ENCODE measurements around the gene ZC3H10. TPM values are rescaled to one million over a fixed set of nuclear protein-coding genes. Genes with fewer than 3 reads are reported as not detected.

ZC3H10 gene
- total and polyA plus RNA-seq, 3 experiments from 2014 or later: 3.2 to 9.0 (median 8.1) TPM

DNA sequence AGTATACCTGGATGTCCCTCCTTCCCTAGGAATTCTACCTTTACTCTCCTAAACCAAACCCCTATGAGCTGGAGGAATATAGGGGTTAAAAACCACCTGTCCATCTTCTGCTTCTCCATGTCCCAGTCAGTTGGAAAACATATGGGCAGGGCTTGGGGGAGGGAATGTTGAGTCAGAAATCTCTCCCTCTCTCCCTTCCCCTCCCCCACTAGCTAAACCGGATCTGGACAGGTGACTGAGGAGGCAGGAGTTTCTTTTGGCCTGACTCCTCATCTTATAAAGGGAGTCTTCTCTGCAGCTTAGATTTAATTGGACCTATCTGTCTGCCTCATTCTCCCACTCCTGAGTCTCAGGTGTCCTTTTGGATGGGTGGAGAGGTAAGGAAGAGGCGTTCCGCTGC lies 32.0 kb upstream of the ZC3H10 start:
- DNase-seq: no peak
- Histone ChIP-seq H3K36me3 (ENCODE audit: insufficient read depth, low read length) (no peaks in the 10 kb centered on the region), H3K4me1 (ENCODE audit: insufficient read depth, low read length) (no peaks in the 10 kb centered on the region), H3K27me3 (ENCODE audit: insufficient read depth, low read length, poor library complexity, severe bottlenecking) (peaks cover 1% of the 10 kb centered on the region), H3K4me3 (ENCODE audit: low read length) (no peak overlapping the region), H3K9me3 (ENCODE audit: low read length) (no peaks in the 10 kb centered on the region), H3K27ac (ENCODE audit: low read depth, low read length) (no peak overlapping the region)
- Mint-ChIP-seq H3K4me3 (no peak overlapping the region), H3K27me3 (peaks cover 7 to 11% of the 10 kb centered on the region in 2 donors), H3K36me3 (no peaks in the 10 kb centered on the region), H3K4me1 (peaks cover 0 to under 1% (median 0%) of the 10 kb centered on the region in 3 donors), H3K9me3 (no peaks in the 10 kb centered on the region), H3K27ac (peak overlapping the region in 1 of 8 donors; percentile 30)
- ChIA-PET CTCF (interaction anchor here (0.8 to 3.0 kb wide), 9 partner anchors 9 to 274 kb away, joined by 3 to 15 read pairs (median 4); partner anchors contain the start of genes ESYT1, RPL41, SMARCC2 and STAT2), POLR2A (no interaction called here)

DNA sequence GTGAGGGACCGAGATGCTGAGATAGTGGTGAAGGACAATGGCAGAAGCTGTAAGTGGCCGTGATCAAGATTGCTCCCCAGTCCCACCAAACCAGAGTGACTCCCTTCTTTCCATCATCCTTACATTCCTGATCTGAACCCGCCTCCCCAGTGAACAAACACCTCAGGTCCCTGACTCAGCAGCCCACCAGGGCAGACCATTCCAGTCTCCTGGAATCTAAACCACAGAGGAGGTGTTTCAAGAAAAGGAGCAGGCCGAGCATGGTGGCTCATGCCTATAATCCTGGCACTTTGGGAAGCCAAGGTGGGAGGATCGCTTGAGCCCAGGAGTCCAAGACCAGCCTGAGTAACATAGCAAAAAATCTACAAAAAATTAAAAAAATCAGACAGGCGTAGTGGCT lies 31.5 kb upstream of the ZC3H10 start:
- no peak for DNase-seq
- Mint-ChIP-seq H3K9me3 (no peaks in the 10 kb centered on the region), H3K36me3 (no peaks in the 10 kb centered on the region), H3K4me3 (no peak overlapping the region), H3K27ac (peak overlapping the region in 1 of 8 donors; percentile 30), H3K4me1 (no peaks in the 10 kb centered on the region), H3K27me3 (peaks cover 7% of the 10 kb centered on the region in 2 donors)
- Histone ChIP-seq H3K4me1 (ENCODE audit: insufficient read depth, low read length) (no peaks in the 10 kb centered on the region), H3K9me3 (ENCODE audit: low read length) (no peaks in the 10 kb centered on the region), H3K27me3 (ENCODE audit: insufficient read depth, low read length, poor library complexity, severe bottlenecking) (no peaks in the 10 kb centered on the region), H3K27ac (ENCODE audit: low read depth, low read length) (no peak overlapping the region), H3K36me3 (ENCODE audit: insufficient read depth, low read length) (no peaks in the 10 kb centered on the region), H3K4me3 (ENCODE audit: low read length) (no peak overlapping the region)
- CTCF ChIA-PET: interaction anchor here (0.9 to 3.0 kb wide), 4 partner anchors 9 to 103 kb away, joined by 3 to 15 read pairs (median 4); partner anchors contain the start of genes RPL41, SMARCC2 and ZC3H10
- POLR2A ChIA-PET: no interaction called here

DNA sequence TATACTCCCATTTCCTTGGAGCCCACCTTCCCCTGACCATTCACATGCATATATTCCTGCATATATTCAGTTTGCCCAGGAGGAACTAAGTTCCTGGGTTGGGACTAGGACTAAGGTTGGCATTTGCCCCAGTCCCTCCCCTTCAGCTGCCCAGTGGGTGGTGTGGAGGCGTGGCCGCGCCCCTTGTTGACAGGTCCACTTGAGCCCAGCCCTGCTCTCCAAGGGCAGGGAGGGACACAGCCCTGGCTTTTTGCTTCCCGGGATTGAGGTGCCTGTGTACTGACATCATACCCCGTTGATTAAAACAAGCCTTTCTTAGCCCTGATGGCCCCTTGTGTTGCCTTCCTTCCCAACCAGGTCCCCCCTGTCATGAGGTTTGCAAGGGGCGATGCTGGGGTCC lies 30.8 kb upstream of the ZC3H10 start:
- Histone ChIP-seq H3K4me1 (ENCODE audit: insufficient read depth, low read length) (no peaks in the 10 kb centered on the region), H3K27me3 (ENCODE audit: insufficient read depth, low read length, poor library complexity, severe bottlenecking) (no peaks in the 10 kb centered on the region), H3K4me3 (ENCODE audit: low read length) (no peak overlapping the region), H3K9me3 (ENCODE audit: low read length) (no peaks in the 10 kb centered on the region), H3K27ac (ENCODE audit: low read depth, low read length) (no peak overlapping the region), H3K36me3 (ENCODE audit: insufficient read depth, low read length) (no peaks in the 10 kb centered on the region)
- peaks cover 7% of the 10 kb centered on the region in 2 donors for H3K27me3 Mint-ChIP-seq
- no peak overlapping the region for H3K4me3 Mint-ChIP-seq
- no peak for DNase-seq
- H3K27ac Mint-ChIP-seq: peak overlapping the region in 1 of 8 donors; percentile 82
- POLR2A ChIA-PET: no interaction called here
- H3K9me3 Mint-ChIP-seq: no peaks in the 10 kb centered on the region
- no peaks in the 10 kb centered on the region for H3K4me1 Mint-ChIP-seq
- no peaks in the 10 kb centered on the region for H3K36me3 Mint-ChIP-seq
- CTCF ChIA-PET: interaction anchor here (0.5 kb wide), 1 partner anchor 40 kb away, joined by 3 read pairs; no protein-coding TSS in a partner anchor

DNA sequence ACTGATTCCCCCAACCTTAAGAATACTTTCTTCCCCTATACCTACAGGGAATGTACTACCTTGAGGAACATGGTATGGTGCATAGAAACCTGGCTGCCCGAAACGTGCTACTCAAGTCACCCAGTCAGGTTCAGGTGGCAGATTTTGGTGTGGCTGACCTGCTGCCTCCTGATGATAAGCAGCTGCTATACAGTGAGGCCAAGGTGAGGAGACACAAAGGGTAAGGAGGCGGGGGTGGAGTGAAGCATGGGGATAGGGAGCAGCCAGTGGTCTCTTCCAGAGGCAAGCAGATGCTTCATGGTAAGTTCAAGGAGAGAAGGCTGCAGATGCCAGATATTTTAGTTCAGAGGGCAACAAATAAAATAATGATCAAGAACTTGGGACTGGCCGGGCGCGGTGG lies 20.3 kb upstream of the ZC3H10 start:
- no peaks in the 10 kb centered on the region for H3K9me3 Mint-ChIP-seq
- H3K4me3 Mint-ChIP-seq: peak overlapping the region in 1 of 7 donors; percentile 1
- ChIA-PET POLR2A (interaction anchor here (0.6 kb wide), 1 partner anchor 12 kb away, joined by 3 read pairs; no protein-coding TSS in a partner anchor), CTCF (no interaction called here)
- no peak for DNase-seq
- peaks cover 24 to 25% (median 24%) of the 10 kb centered on the region in 3 donors for H3K4me1 Mint-ChIP-seq
- H3K9me3 ChIP-seq (ENCODE audit: low read length): no peaks in the 10 kb centered on the region
- peak overlapping the region in 1 of 8 donors; percentile 24 for H3K27ac Mint-ChIP-seq
- peaks cover 15% of the 10 kb centered on the region for H3K4me1 ChIP-seq (ENCODE audit: insufficient read depth, low read length)
- H3K36me3 Mint-ChIP-seq: no peaks in the 10 kb centered on the region
- H3K36me3 ChIP-seq (ENCODE audit: insufficient read depth, low read length): no peaks in the 10 kb centered on the region
- no peak overlapping the region for H3K4me3 ChIP-seq (ENCODE audit: low read length)
- no peaks in the 10 kb centered on the region for H3K27me3 ChIP-seq (ENCODE audit: insufficient read depth, low read length, poor library complexity, severe bottlenecking)
- no peak overlapping the region for H3K27ac ChIP-seq (ENCODE audit: low read depth, low read length)
- H3K27me3 Mint-ChIP-seq: no peaks in the 10 kb centered on the region

DNA sequence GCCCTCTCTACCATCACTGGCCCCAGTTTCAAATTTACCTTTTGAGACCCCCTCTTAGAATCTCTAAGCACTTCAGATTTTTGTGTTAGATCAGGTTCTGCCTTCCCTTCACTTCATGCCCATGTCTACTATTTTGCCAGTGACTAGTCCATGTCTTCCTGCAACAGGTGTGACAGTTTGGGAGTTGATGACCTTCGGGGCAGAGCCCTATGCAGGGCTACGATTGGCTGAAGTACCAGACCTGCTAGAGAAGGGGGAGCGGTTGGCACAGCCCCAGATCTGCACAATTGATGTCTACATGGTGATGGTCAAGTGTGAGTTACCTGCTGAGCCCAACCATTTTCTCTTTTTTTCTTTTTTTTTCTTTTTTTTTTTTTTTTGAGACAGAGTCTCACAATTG lies 19.5 kb upstream of the ZC3H10 start:
- Histone ChIP-seq H3K4me1 (ENCODE audit: insufficient read depth, low read length) (peaks cover 24% of the 10 kb centered on the region), H3K27ac (ENCODE audit: low read depth, low read length) (no peak overlapping the region), H3K9me3 (ENCODE audit: low read length) (no peaks in the 10 kb centered on the region), H3K36me3 (ENCODE audit: insufficient read depth, low read length) (no peaks in the 10 kb centered on the region), H3K27me3 (ENCODE audit: insufficient read depth, low read length, poor library complexity, severe bottlenecking) (no peaks in the 10 kb centered on the region), H3K4me3 (ENCODE audit: low read length) (no peak overlapping the region)
- CTCF ChIA-PET: no interaction called here
- DNase-seq: no peak
- Mint-ChIP-seq H3K4me1 (peaks cover 32 to 34% (median 33%) of the 10 kb centered on the region in 3 donors), H3K36me3 (no peaks in the 10 kb centered on the region), H3K9me3 (no peaks in the 10 kb centered on the region), H3K27ac (peak overlapping the region in 2 of 8 donors; percentile 31 to 36), H3K4me3 (no peak overlapping the region), H3K27me3 (no peaks in the 10 kb centered on the region)
- POLR2A ChIA-PET: no interaction called here

DNA sequence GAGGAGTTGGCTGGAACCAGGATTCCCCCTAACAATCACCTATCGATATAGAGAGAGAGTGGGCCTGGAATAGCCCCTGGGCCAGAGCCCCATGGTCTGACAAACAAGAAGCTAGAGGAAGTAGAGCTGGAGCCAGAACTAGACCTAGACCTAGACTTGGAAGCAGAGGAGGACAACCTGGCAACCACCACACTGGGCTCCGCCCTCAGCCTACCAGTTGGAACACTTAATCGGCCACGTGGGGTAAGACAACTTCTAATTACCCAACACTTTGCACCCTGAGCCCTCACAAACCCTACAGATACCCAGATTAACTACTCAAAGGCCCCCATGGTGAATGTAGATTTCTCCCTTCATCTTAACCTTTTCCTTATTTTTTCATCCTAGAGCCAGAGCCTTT lies 18.3 kb upstream of the ZC3H10 start:
- H3K4me3 ChIP-seq (ENCODE audit: low read length): no peak overlapping the region
- Mint-ChIP-seq H3K27ac (peak overlapping the region in 7 of 8 donors; percentile 13 to 78 (median 70)), H3K9me3 (no peaks in the 10 kb centered on the region), H3K27me3 (no peaks in the 10 kb centered on the region), H3K4me1 (peaks cover 38 to 44% (median 41%) of the 10 kb centered on the region in 3 donors), H3K36me3 (peaks cover 0 to 10% (median 0%) of the 10 kb centered on the region in 3 donors), H3K4me3 (peak overlapping the region in 1 of 7 donors; percentile 15)
- H3K4me1 ChIP-seq (ENCODE audit: insufficient read depth, low read length): peaks cover 26% of the 10 kb centered on the region
- H3K27me3 ChIP-seq (ENCODE audit: insufficient read depth, low read length, poor library complexity, severe bottlenecking): no peaks in the 10 kb centered on the region
- CTCF ChIA-PET: no interaction called here
- POLR2A ChIA-PET: no interaction called here
- H3K36me3 ChIP-seq (ENCODE audit: insufficient read depth, low read length): no peaks in the 10 kb centered on the region
- no peak for DNase-seq
- no peak overlapping the region for H3K27ac ChIP-seq (ENCODE audit: low read depth, low read length)
- H3K9me3 ChIP-seq (ENCODE audit: low read length): no peaks in the 10 kb centered on the region

DNA sequence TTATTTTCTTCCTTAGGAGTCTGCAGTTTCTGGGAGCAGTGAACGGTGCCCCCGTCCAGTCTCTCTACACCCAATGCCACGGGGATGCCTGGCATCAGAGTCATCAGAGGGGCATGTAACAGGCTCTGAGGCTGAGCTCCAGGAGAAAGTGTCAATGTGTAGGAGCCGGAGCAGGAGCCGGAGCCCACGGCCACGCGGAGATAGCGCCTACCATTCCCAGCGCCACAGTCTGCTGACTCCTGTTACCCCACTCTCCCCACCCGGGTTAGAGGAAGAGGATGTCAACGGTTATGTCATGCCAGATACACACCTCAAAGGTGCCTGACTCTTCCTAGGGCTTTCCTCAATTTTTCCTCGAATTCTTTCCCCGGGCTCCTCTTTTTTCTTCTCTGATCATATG lies 17.0 kb upstream of the ZC3H10 start:
- peaks cover 49 to 54% (median 51%) of the 10 kb centered on the region in 3 donors for H3K4me1 Mint-ChIP-seq
- H3K27ac Mint-ChIP-seq: peak overlapping the region; percentile 63 to 99 (median 98)
- DNase-seq: no peak
- no peaks in the 10 kb centered on the region for H3K36me3 ChIP-seq (ENCODE audit: insufficient read depth, low read length)
- peaks cover 0 to 13% (median 0%) of the 10 kb centered on the region in 3 donors for H3K36me3 Mint-ChIP-seq
- H3K27me3 Mint-ChIP-seq: no peaks in the 10 kb centered on the region
- H3K9me3 Mint-ChIP-seq: no peaks in the 10 kb centered on the region
- no peaks in the 10 kb centered on the region for H3K9me3 ChIP-seq (ENCODE audit: low read length)
- ChIA-PET POLR2A (interaction anchor here (0.5 to 4.6 kb wide), 2 partner anchors 16 to 57 kb away, joined by 3 to 115 read pairs; partner anchors contain the start of genes RPL41 and ZC3H10), CTCF (interaction anchor here (1.6 kb wide), 2 partner anchors 17 to 54 kb away, joined by 5 read pairs; partner anchors contain the start of gene ZC3H10)
- H3K27ac ChIP-seq (ENCODE audit: low read depth, low read length): no peak overlapping the region
- H3K27me3 ChIP-seq (ENCODE audit: insufficient read depth, low read length, poor library complexity, severe bottlenecking): no peaks in the 10 kb centered on the region
- peaks cover 36% of the 10 kb centered on the region for H3K4me1 ChIP-seq (ENCODE audit: insufficient read depth, low read length)
- H3K4me3 ChIP-seq (ENCODE audit: low read length): no peak overlapping the region
- no peak overlapping the region for H3K4me3 Mint-ChIP-seq

DNA sequence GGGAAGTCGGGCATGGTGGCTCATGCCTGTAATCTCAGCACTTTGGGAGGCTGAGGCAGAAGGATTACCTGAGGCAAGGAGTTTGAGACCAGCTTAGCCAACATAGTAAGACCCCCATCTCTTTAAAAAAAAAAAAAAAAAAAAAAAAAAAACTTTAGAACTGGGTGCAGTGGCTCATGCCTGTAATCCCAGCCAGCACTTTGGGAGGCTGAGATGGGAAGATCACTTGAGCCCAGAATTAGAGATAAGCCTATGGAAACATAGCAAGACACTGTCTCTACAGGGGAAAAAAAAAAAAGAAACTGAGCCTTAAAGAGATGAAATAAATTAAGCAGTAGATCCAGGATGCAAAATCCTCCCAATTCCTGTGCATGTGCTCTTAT lies 15.4 kb upstream of the ZC3H10 start:
- peaks cover 40% of the 10 kb centered on the region for H3K4me1 ChIP-seq (ENCODE audit: insufficient read depth, low read length)
- Mint-ChIP-seq H3K27me3 (no peaks in the 10 kb centered on the region), H3K4me3 (peak overlapping the region; percentile 97 to 100 (median 98)), H3K4me1 (peaks cover 61 to 68% (median 62%) of the 10 kb centered on the region in 3 donors), H3K9me3 (no peaks in the 10 kb centered on the region), H3K27ac (peak overlapping the region; percentile 95 to 99 (median 98)), H3K36me3 (peaks cover 0 to 26% (median 4%) of the 10 kb centered on the region in 3 donors)
- H3K27me3 ChIP-seq (ENCODE audit: insufficient read depth, low read length, poor library complexity, severe bottlenecking): no peaks in the 10 kb centered on the region
- H3K9me3 ChIP-seq (ENCODE audit: low read length): no peaks in the 10 kb centered on the region
- H3K27ac ChIP-seq (ENCODE audit: low read depth, low read length): peak overlapping the region; percentile 82
- ChIA-PET CTCF (interaction anchor here (0.6 to 8.4 kb wide), 8 partner anchors 15 to 233 kb away, joined by 3 to 89 read pairs (median 5); partner anchors contain the start of genes ESYT1, RPL41, SMARCC2 and ZC3H10), POLR2A (interaction anchor here (2.2 to 4.6 kb wide), 3 partner anchors 14 to 25 kb away, joined by 9 to 115 read pairs (median 23); partner anchors contain the start of genes ERBB3, ESYT1, RPL41 and ZC3H10)
- DNase-seq: no peak
- peak overlapping the region; percentile 79 for H3K4me3 ChIP-seq (ENCODE audit: low read length)
- H3K36me3 ChIP-seq (ENCODE audit: insufficient read depth, low read length): peaks cover 12% of the 10 kb centered on the region
